Measurements from ENCODE around the gene SLC6A12.

SLC6A12 gene

DNA sequence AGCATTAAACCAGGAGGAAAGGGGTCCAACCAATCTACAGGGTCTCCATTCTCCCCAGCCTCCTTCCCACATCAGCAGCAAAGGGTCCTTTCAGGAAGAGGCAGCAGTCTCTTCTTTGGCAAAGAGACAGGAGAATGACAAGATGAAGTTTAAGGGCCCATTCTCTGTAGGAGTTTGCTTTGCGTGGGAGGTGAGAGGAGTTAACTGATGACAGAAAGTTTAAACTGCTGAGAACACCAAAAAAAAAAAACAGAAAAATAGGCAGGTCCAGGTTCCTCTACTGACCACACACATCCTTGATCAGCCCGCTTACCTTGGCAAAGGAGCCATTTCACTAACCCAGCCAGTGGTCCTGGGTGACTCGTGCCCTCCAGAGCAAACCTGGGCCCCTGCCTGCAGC, 43.0 kb upstream of the SLC6A12 start:
- Histone ChIP-seq H3K9me3 (no peaks in the 10 kb centered on the region), H3K4me3 (no peak overlapping the region), H3K36me3 (no peaks in the 10 kb centered on the region), H3K27me3 (peaks cover 0 to 36% of the 10 kb centered on the region in 2 donors), H3K4me1 (no peaks in the 10 kb centered on the region), H3K27ac (no peak overlapping the region)
- no peak for DNase-seq
- intact Hi-C loops (cut with DNase I; ENCODE audit: low total_unique reads) = no loop called here
- TF ChIP-seq, protein P1, sequence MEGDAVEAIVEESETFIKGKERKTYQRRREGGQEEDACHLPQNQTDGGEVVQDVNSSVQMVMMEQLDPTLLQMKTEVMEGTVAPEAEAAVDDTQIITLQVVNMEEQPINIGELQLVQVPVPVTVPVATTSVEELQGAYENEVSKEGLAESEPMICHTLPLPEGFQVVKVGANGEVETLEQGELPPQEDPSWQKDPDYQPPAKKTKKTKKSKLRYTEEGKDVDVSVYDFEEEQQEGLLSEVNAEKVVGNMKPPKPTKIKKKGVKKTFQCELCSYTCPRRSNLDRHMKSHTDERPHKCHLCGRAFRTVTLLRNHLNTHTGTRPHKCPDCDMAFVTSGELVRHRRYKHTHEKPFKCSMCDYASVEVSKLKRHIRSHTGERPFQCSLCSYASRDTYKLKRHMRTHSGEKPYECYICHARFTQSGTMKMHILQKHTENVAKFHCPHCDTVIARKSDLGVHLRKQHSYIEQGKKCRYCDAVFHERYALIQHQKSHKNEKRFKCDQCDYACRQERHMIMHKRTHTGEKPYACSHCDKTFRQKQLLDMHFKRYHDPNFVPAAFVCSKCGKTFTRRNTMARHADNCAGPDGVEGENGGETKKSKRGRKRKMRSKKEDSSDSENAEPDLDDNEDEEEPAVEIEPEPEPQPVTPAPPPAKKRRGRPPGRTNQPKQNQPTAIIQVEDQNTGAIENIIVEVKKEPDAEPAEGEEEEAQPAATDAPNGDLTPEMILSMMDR (IDR thresholded peaks at IDR 0.05) = no peak

DNA sequence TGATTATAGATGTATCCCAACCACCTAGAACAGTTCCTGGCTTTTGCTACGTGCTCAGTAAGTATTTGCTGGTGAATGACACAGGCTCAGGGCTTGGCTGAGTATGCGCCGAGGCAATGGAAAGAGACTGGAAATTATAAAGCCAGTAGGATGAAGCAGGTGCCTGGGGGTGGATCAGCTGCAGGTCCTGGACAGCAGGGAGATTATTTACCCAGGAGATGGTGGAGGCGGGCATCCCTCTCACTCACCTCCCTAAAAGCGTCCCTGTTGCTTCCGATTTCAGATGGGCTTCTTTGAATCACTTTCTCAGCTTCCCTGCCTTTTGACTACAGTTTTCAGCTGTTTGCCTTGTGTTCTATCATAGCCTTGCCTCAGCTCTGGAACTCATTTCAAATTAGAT, 42.3 kb upstream of the SLC6A12 start:
- Histone ChIP-seq H3K27ac (no peak overlapping the region), H3K4me1 (no peaks in the 10 kb centered on the region), H3K4me3 (no peak overlapping the region), H3K9me3 (no peaks in the 10 kb centered on the region), H3K27me3 (peaks cover 0 to 33% of the 10 kb centered on the region in 2 donors), H3K36me3 (no peaks in the 10 kb centered on the region)
- no peak for DNase-seq
- intact Hi-C loops (cut with DNase I; ENCODE audit: low total_unique reads) = no loop called here
- TF ChIP-seq, protein P1 (IDR thresholded peaks at IDR 0.05) = no peak

- TF ChIP-seq, protein P1 (IDR thresholded peaks at IDR 0.05) = no peak
- Histone ChIP-seq H3K27me3 (peaks cover 0 to 26% of the 10 kb centered on the region in 2 donors), H3K4me3 (no peak overlapping the region), H3K27ac (no peak overlapping the region), H3K36me3 (no peaks in the 10 kb centered on the region), H3K4me1 (no peaks in the 10 kb centered on the region), H3K9me3 (no peaks in the 10 kb centered on the region)
- intact Hi-C loops (cut with DNase I; ENCODE audit: low total_unique reads) = no loop called here
- no peak for DNase-seq
These were observed 41.0 kb upstream of the SLC6A12 start for GRCh38 chr12:254912-255311.

GRCh38 chr12:254039-254438, 40.1 kb upstream of the SLC6A12 start:
- no peak for DNase-seq
- Histone ChIP-seq H3K4me3 (no peak overlapping the region), H3K36me3 (no peaks in the 10 kb centered on the region), H3K9me3 (no peaks in the 10 kb centered on the region), H3K27ac (no peak overlapping the region), H3K4me1 (no peaks in the 10 kb centered on the region), H3K27me3 (peaks cover 0 to 26% of the 10 kb centered on the region in 2 donors)
- TF ChIP-seq, protein P1 (IDR thresholded peaks at IDR 0.05) = no peak
- intact Hi-C loops (cut with DNase I; ENCODE audit: low total_unique reads) = no loop called here

GRCh38 chr12:253116-253831, 39.3 kb upstream of the SLC6A12 start:
- no peak overlapping the region for H3K27ac ChIP-seq
- H3K4me3 ChIP-seq = no peak overlapping the region
- H3K27me3 ChIP-seq = peaks cover 0 to 20% of the 10 kb centered on the region in 2 donors
- TF ChIP-seq, protein P1 (IDR thresholded peaks at IDR 0.05) = no peak
- no peak for DNase-seq
- H3K9me3 ChIP-seq = no peaks in the 10 kb centered on the region
- intact Hi-C loops (cut with DNase I; ENCODE audit: low total_unique reads) = no loop called here
- H3K36me3 ChIP-seq = no peaks in the 10 kb centered on the region
- H3K4me1 ChIP-seq = no peaks in the 10 kb centered on the region
